SK-N-SH (cell line): ENCODE results near the gene PXDN. TPM values are rescaled to one million over a fixed set of nuclear protein-coding genes. Genes with fewer than 3 reads are reported as not detected.

Experiments
- CTCF ChIA-PET: fragments of 300-600, 350-600 bp; formaldehyde crosslinking; extraction: SDS; loops from one replicate; lab custom pipeline; 2021; lab: Yijun Ruan, JAX
- POLR2A ChIA-PET: fragments of 350-600 bp; sonication (Branson Sonifier 250); formaldehyde crosslinking; extraction: SDS; loops from one replicate; lab custom pipeline; 2020; ENCODE audit warnings: antibody characterized with exemption, inconsistent platforms; lab: Yijun Ruan, JAX
- DNase-seq: peaks from one replicate; pipeline ENCODE4 v3.0.0; 2012
- H2AFZ ChIP-seq: fragments of 200-600 bp; sonication (generic); 2 replicates; pipeline ENCODE4 v1.8.1; 2016; ENCODE audit warnings: antibody characterized with exemption, mild to moderate bottlenecking, low read depth
- H3F3A ChIP-seq: fragments of 200-600 bp; sonication (generic); replicated peaks from 2 replicates; pipeline ENCODE3; 2016; ENCODE audit warnings: antibody characterized with exemption, mild to moderate bottlenecking; ENCODE audit not compliant: insufficient read depth
- H3K27ac ChIP-seq, 2 experiments: fragments of 200-500 bp in 1 of 2; fragments of 200-600 bp in 1 of 2; sonication (Bioruptor generic) in 1 of 2; sonication (generic), shearing (Covaris generic) in 1 of 2; 2 replicates each; pipeline versions ENCODE4 v1.5.1 to v1.6.1; 2014 to 2016; ENCODE audit warnings: low read depth in 2 of 2, inconsistent platforms in 1 of 2, low read length in 1 of 2, mild to moderate bottlenecking in 1 of 2, mixed read lengths in 1 of 2
- H3K27me3 ChIP-seq: fragments of 200-600 bp; sonication (generic), shearing (Covaris generic); 2 replicates; pipeline ENCODE4 v1.6.1; 2016; ENCODE audit warnings: mixed run types; ENCODE audit not compliant: insufficient read depth
- H3K36me3 ChIP-seq, 2 experiments: fragments of 200-500 bp in 1 of 2; fragments of 200-600 bp in 1 of 2; sonication (Bioruptor generic) in 1 of 2; sonication (generic) in 1 of 2; replicated peaks in 1 of 2; 2 replicates each; pipeline versions ENCODE3 to v1.5.1; 2014 to 2016; ENCODE audit warnings: low read length in 1 of 2, mild to moderate bottlenecking in 1 of 2; ENCODE audit not compliant: insufficient read depth in 2 of 2, control insufficient read depth in 1 of 2
- H3K4me1 ChIP-seq, 2 experiments: fragments of 200-500 bp in 1 of 2; fragments of 200-600 bp in 1 of 2; sonication (Bioruptor generic) in 1 of 2; sonication (generic), shearing (Covaris generic) in 1 of 2; 2 replicates each; pipeline versions ENCODE4 v1.5.1 to v1.6.1; 2014 to 2016; ENCODE audit warnings: low read depth in 1 of 2, low read length in 1 of 2, mixed run types in 1 of 2; ENCODE audit not compliant: insufficient read depth in 2 of 2, control insufficient read depth in 1 of 2
- H3K4me2 ChIP-seq: fragments of 200-600 bp; sonication (generic), shearing (Covaris generic); 2 replicates; pipeline ENCODE4 v1.6.1; 2017; ENCODE audit warnings: mixed run types
- H3K4me3 ChIP-seq, 2 experiments: fragments of 200-500 bp in 1 of 2; fragments of 200-600 bp in 1 of 2; sonication (Bioruptor generic) in 1 of 2; sonication (generic), shearing (Covaris generic) in 1 of 2; 2 replicates each; pipeline versions ENCODE4 v1.5.1 to v1.8.1; 2014 to 2016; ENCODE audit warnings: low read depth in 2 of 2, inconsistent platforms in 1 of 2, low read length in 1 of 2, mild to moderate bottlenecking in 1 of 2, mixed read lengths in 1 of 2, moderate library complexity in 1 of 2
- H3K79me2 ChIP-seq: fragments of 200-600 bp; sonication (generic); 2 replicates; pipeline ENCODE4 v1.8.1; 2017; ENCODE audit warnings: mild to moderate bottlenecking; ENCODE audit not compliant: insufficient read depth
- H3K9ac ChIP-seq: fragments of 200-600 bp; sonication (generic); 2 replicates; pipeline ENCODE4 v1.6.1; 2017; ENCODE audit warnings: mixed run types
- H3K9me2 ChIP-seq: fragments of 200-600 bp; sonication (generic); 2 replicates; pipeline ENCODE4 v1.6.1; 2017; ENCODE audit warnings: mixed run types
- H3K9me3 ChIP-seq: fragments of 200-600 bp; sonication (generic); 2 replicates; pipeline ENCODE4 v1.6.1; 2017; ENCODE audit warnings: mixed run types, mild to moderate bottlenecking, moderate library complexity
- H4K20me1 ChIP-seq: fragments of 200-600 bp; sonication (generic); 2 replicates; pipeline ENCODE4 v1.6.1; 2017; ENCODE audit warnings: mild to moderate bottlenecking, mixed run types; ENCODE audit not compliant: insufficient read depth
- CHD2 ChIP-seq: fragments of 150-350 bp; IDR thresholded peaks from 2 replicates; pipeline ENCODE4 v1.6.1; 2018; ENCODE audit warnings: low read length; ENCODE audit not compliant: partially characterized antibody
- ELF1 ChIP-seq: IDR thresholded peaks from 2 replicates; pipeline ENCODE4 v1.4.0; 2012
- EP300 ChIP-seq, 2 experiments: IDR thresholded peaks; 2 replicates each; pipeline versions ENCODE4 v1.4.0 to v1.6.1; 2012; ENCODE audit warnings: borderline replicate concordance in 1 of 2, low read depth in 1 of 2, low read length in 1 of 2
- FOSL2 ChIP-seq: IDR thresholded peaks from 2 replicates; pipeline ENCODE4 v1.4.0; 2012; ENCODE audit warnings: low read depth, mild to moderate bottlenecking, moderate library complexity, borderline replicate concordance
- MXI1 ChIP-seq: IDR thresholded peaks from 2 replicates; pipeline ENCODE4 v1.6.1; 2012; ENCODE audit warnings: mild to moderate bottlenecking, low read depth, low read length, improper control_type of control experiment
- NRF1 ChIP-seq: IDR thresholded peaks from 2 replicates; pipeline ENCODE4 v1.6.1; 2012; ENCODE audit warnings: low read depth, mild to moderate bottlenecking, low read length
- POLR2AphosphoS5 ChIP-seq: IDR thresholded peaks from 2 replicates; pipeline ENCODE4 v1.6.1; 2012; ENCODE audit warnings: low read depth, low read length
- RCOR1 ChIP-seq: fragments of 150-350 bp; IDR thresholded peaks from 2 replicates; pipeline ENCODE4 v1.6.1; 2017; ENCODE audit warnings: antibody characterized with exemption, low read length
- SIN3A ChIP-seq: IDR thresholded peaks from 2 replicates; pipeline ENCODE4 v1.6.1; 2012; ENCODE audit warnings: low read depth, mild to moderate bottlenecking, low read length, moderate library complexity, borderline replicate concordance
- TAF1 ChIP-seq: IDR thresholded peaks from 2 replicates; pipeline ENCODE4 v1.6.1; 2012; ENCODE audit warnings: low read depth, mild to moderate bottlenecking, low read length, moderate library complexity, borderline replicate concordance
- TCF12 ChIP-seq: IDR thresholded peaks from 2 replicates; pipeline ENCODE4 v1.4.0; 2012
- TEAD4 ChIP-seq: IDR thresholded peaks from 2 replicates; pipeline ENCODE4 v1.4.0; 2012; ENCODE audit warnings: mild to moderate bottlenecking, borderline replicate concordance; ENCODE audit not compliant: insufficient read depth
- WGBS: methylation state at CpG from one replicate; pipeline ENCODE4 v1.1.6; 2017; ENCODE audit warnings: low lambda C conversion rate; 5-methylcytosine and 5-hydroxymethylcytosine counted together
- polyA plus RNA-seq, 3 experiments: library from polyadenylated mRNA; depleted of rRNA; stranded (reverse); fragments of >200 nt; gene quantifications; 2 replicates each; pipeline ENCODE4 v1.2.3, GENCODE V29; 2012
- TF ChIP-seq, protein P1 (sequence below): fragments of 150-350 bp; IDR thresholded peaks from 2 replicates; pipeline ENCODE4 v1.6.1; 2016; ENCODE audit warnings: mild to moderate bottlenecking, low read depth, low read length
- TF ChIP-seq, protein P2 (sequence below): IDR thresholded peaks from 2 replicates; pipeline ENCODE4 v1.4.0; 2012; ENCODE audit warnings: low read depth
- TF ChIP-seq, protein P3 (sequence below): IDR thresholded peaks from 2 replicates; pipeline ENCODE4 v1.6.1; 2012; ENCODE audit warnings: mild to moderate bottlenecking, low read depth, low read length, moderate library complexity
- TF ChIP-seq, protein P4 (sequence below): fragments of 200-600 bp; sonication (generic); IDR thresholded peaks from 2 replicates; pipeline ENCODE4 v1.6.1; 2017; ENCODE audit warnings: antibody characterized with exemption, mild to moderate bottlenecking, moderate library complexity
- TF ChIP-seq, protein P5 (sequence below): IDR thresholded peaks from 2 replicates; pipeline ENCODE4 v1.4.0; 2012; ENCODE audit warnings: low read depth, borderline replicate concordance

Gene PXDN
- polyA plus RNA-seq, 1 of the 3 experiments (the other 2 are of a cell fraction): 146 TPM

DNA sequence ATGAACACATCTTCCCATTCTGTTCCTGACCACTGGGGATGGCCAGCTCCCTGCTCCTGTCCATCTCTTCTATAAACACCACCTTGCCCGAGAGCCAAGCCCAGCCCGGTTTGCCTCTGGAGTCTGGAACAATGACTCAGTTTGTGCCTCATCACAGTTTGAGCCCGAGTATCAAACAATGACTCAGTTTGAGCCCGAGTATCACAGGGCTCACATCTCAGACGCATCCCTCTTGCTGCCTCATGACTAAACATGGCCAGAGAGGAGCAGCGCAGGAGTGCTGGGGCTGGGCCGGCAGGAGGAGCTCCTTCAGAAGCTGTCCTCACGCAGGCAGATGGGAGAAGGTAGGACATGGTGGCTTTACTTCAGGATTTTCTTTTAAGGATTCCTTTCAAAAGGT, 68.7 kb downstream of the PXDN start (continued):
- TF ChIP-seq, protein P1, sequence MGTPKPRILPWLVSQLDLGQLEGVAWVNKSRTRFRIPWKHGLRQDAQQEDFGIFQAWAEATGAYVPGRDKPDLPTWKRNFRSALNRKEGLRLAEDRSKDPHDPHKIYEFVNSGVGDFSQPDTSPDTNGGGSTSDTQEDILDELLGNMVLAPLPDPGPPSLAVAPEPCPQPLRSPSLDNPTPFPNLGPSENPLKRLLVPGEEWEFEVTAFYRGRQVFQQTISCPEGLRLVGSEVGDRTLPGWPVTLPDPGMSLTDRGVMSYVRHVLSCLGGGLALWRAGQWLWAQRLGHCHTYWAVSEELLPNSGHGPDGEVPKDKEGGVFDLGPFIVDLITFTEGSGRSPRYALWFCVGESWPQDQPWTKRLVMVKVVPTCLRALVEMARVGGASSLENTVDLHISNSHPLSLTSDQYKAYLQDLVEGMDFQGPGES: no peak
- TF ChIP-seq, protein P2, sequence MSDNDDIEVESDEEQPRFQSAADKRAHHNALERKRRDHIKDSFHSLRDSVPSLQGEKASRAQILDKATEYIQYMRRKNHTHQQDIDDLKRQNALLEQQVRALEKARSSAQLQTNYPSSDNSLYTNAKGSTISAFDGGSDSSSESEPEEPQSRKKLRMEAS: peak; percentile 68; the same call in 1 of the 2 replicates
- TF ChIP-seq NRF1: no peak
- no peak for TF ChIP-seq TEAD4
- no peak for TF ChIP-seq CHD2
- TF ChIP-seq FOSL2: peak; percentile 98
- no peak for TF ChIP-seq SIN3A
- TF ChIP-seq TCF12: peak; percentile 79
- TF ChIP-seq, protein P3, sequence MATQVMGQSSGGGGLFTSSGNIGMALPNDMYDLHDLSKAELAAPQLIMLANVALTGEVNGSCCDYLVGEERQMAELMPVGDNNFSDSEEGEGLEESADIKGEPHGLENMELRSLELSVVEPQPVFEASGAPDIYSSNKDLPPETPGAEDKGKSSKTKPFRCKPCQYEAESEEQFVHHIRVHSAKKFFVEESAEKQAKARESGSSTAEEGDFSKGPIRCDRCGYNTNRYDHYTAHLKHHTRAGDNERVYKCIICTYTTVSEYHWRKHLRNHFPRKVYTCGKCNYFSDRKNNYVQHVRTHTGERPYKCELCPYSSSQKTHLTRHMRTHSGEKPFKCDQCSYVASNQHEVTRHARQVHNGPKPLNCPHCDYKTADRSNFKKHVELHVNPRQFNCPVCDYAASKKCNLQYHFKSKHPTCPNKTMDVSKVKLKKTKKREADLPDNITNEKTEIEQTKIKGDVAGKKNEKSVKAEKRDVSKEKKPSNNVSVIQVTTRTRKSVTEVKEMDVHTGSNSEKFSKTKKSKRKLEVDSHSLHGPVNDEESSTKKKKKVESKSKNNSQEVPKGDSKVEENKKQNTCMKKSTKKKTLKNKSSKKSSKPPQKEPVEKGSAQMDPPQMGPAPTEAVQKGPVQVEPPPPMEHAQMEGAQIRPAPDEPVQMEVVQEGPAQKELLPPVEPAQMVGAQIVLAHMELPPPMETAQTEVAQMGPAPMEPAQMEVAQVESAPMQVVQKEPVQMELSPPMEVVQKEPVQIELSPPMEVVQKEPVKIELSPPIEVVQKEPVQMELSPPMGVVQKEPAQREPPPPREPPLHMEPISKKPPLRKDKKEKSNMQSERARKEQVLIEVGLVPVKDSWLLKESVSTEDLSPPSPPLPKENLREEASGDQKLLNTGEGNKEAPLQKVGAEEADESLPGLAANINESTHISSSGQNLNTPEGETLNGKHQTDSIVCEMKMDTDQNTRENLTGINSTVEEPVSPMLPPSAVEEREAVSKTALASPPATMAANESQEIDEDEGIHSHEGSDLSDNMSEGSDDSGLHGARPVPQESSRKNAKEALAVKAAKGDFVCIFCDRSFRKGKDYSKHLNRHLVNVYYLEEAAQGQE: 0 out of 2 replicates have a peak, but pooled peaks have one; percentile 32
- TF ChIP-seq POLR2AphosphoS5: peak; percentile 41; the same call in 1 of the 2 replicates
- TF ChIP-seq, protein P4, sequence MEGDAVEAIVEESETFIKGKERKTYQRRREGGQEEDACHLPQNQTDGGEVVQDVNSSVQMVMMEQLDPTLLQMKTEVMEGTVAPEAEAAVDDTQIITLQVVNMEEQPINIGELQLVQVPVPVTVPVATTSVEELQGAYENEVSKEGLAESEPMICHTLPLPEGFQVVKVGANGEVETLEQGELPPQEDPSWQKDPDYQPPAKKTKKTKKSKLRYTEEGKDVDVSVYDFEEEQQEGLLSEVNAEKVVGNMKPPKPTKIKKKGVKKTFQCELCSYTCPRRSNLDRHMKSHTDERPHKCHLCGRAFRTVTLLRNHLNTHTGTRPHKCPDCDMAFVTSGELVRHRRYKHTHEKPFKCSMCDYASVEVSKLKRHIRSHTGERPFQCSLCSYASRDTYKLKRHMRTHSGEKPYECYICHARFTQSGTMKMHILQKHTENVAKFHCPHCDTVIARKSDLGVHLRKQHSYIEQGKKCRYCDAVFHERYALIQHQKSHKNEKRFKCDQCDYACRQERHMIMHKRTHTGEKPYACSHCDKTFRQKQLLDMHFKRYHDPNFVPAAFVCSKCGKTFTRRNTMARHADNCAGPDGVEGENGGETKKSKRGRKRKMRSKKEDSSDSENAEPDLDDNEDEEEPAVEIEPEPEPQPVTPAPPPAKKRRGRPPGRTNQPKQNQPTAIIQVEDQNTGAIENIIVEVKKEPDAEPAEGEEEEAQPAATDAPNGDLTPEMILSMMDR: peak; percentile 88
- no peak for TF ChIP-seq RCOR1

DNA sequence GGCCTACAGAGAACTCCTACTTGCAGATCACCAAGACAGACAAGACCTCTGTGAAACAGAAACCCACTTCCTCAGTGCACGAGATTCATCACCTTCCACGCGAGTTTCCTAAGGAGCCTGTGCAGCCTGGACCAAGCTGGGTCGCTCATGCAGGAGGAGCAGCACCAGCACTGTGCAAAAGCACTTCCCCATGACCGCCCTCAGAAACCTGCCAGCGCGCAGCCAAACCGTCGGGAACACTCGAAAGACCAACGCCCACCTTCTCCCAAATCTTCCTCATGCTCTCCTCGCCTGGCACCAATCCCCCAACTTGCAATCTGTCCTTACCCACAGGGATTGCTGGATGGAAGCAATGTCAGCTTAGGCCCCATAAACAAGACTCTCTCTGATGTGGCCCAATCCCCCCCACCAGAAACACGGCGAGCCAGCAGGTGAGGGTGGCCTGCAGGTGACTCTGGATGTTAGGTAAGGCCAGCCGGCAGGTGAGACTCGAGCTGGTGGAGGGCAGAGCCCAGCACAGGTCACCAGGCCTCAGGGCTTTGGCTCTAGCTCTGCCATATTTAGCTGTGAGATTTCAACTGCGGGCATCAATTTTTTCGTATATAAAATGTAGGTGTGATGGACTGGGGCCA, 69.4 kb downstream of the PXDN start:
- no peak overlapping the region for H3K9ac ChIP-seq
- WGBS: 93% methylated on average over 18 of the region's 18 CpGs
- H3K4me3 ChIP-seq: no peak overlapping the region
- H3K36me3 ChIP-seq: peaks cover 61 to 69% of the 10 kb centered on the region in 2 experiments
- POLR2A ChIA-PET: interaction anchor here (1.0 kb wide), 1 partner anchor 9 kb away, joined by 4 read pairs; no protein-coding TSS in a partner anchor
- peak overlapping the region; percentile 2; the same call in 1 of the 2 replicates for H3K4me2 ChIP-seq
- DNase-seq: no peak
- no peaks in the 10 kb centered on the region for H3K9me2 ChIP-seq
- peak overlapping the region in 1 of 2 experiments; percentile 64; a peak in 2 of 4 replicates for H3K27ac ChIP-seq
- H3F3A ChIP-seq: peaks cover 16% of the 10 kb centered on the region
- no peaks in the 10 kb centered on the region for H3K9me3 ChIP-seq
- H2AFZ ChIP-seq: no peak overlapping the region
- peaks cover 4% of the 10 kb centered on the region; the same call in 1 of the 2 replicates for H3K79me2 ChIP-seq
- H3K4me1 ChIP-seq: peaks cover 0 to 11% of the 10 kb centered on the region in 2 experiments; a peak in 3 of 4 replicates
- CTCF ChIA-PET: interaction anchor here (1.0 to 1.5 kb wide), 6 partner anchors 9 to 95 kb away, joined by 3 to 7 read pairs (median 4); no protein-coding TSS in a partner anchor
- H4K20me1 ChIP-seq: no peaks in the 10 kb centered on the region
- no peaks in the 10 kb centered on the region for H3K27me3 ChIP-seq
- TF ChIP-seq EP300 (IDR thresholded peaks at IDR 0.05; ENCODE audit: borderline replicate concordance in 1 of 2, low read depth in 1 of 2, low read length in 1 of 2): no peak
- no peak for TF ChIP-seq FOSL2
- TF ChIP-seq, protein P5, sequence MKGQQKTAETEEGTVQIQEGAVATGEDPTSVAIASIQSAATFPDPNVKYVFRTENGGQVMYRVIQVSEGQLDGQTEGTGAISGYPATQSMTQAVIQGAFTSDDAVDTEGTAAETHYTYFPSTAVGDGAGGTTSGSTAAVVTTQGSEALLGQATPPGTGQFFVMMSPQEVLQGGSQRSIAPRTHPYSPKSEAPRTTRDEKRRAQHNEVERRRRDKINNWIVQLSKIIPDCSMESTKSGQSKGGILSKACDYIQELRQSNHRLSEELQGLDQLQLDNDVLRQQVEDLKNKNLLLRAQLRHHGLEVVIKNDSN: no peak
- TF ChIP-seq, protein P4: no peak
- no peak for TF ChIP-seq TAF1
- TF ChIP-seq ELF1: no peak
- TF ChIP-seq MXI1: no peak
- no peak for TF ChIP-seq SIN3A
